Left cardiac atrium (tissue), 4 donors: ENCODE measurements around the gene TMOD1. TPM values are rescaled to one million over a fixed set of nuclear protein-coding genes. Genes with fewer than 3 reads are reported as not detected.

Experiments
- ATAC-seq, 2 donors: fragments of 200-7000 bp; cut with Tn5 transposase; one replicate each; pipeline ENCODE4 v1.9.1; 2020; ENCODE audit warnings: mild to moderate bottlenecking in 2 of 2, moderate library complexity in 2 of 2
- DNase-seq: peaks from one replicate; pipeline ENCODE4 v3.0.0-alpha.2; 2020
- intact Hi-C, 2 donors: fragments of 100-400 bp; cut with DNase I; formaldehyde crosslinking; loops; one replicate each; pipeline versions ENCODE4 v1.14.1 to v1.15.1; 2022 to 2023
- total RNA-seq, 2 donors: library from RNA; stranded (reverse); fragmentation: NEBNext Ultra II Directional; extraction: Animal tissue kit (Norgen Biotek cat#: 25700); gene quantifications; one replicate each; pipeline ENCODE4 v1.2.1, GENCODE V29; 2021
- donor health status: DM: no; HTN: yes; CAD: no.
- donor health status: DM: no; HTN: yes; CAD: no; lungs with severe emphysema.
- donor health status: DM: yes; HTN: yes; CAD: no.
- donor health status: Dilated cardiomyopathy.

Gene TMOD1
- total RNA-seq, 2 donors from 2014 or later = 142 to 149 TPM

- intact Hi-C loops = loop anchor here in 1 of 2 donors (5.0 kb wide), 2 partner anchors 40 to 55 kb away; partner anchors contain the start of gene TMOD1
- ATAC-seq (peak; percentile 54 to 62), DNase-seq (peak; percentile 71)
Measured at GRCh38 chr9:97556721-97557605, 55.5 kb downstream of the TMOD1 start.

- ATAC-seq (peak; percentile 83 to 88), DNase-seq (peak; percentile 87)
- intact Hi-C loops = loop anchor here in 1 of 2 donors (5.0 kb wide), 2 partner anchors 40 to 55 kb away; partner anchors contain the start of gene TMOD1
Measured at GRCh38 chr9:97557606-97558095, 56.2 kb downstream of the TMOD1 start.

- DNase-seq (no peak), ATAC-seq (no peak)
- intact Hi-C loops = loop anchor here in 1 of 2 donors (5.0 kb wide), 2 partner anchors 39 to 56 kb away; partner anchors contain the start of gene TMOD1
Measured at GRCh38 chr9:97558701-97559101, 57.2 kb downstream of the TMOD1 start.

DNA sequence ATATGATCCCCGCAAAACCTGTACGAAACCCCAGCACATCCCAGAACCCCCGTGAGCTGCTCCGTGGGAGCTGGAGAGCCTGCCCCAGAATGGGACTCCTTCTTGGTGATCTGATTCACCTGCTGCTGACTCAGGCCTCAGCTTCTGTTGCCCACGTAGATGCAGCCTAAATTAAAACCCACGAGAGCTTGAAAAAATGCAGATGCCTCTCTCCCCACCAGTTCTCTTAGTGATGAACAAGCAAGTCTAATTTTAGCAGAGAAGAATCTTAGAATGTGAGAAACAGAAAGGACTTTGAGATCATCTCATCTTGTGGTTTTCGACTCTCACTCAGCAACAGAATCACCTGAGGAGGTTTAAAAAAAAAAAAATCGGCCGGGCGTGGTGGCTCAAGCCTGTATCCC, 57.6 kb downstream of the TMOD1 start:
- intact Hi-C loops = loop anchor here in 1 of 2 donors (5.0 kb wide), 2 partner anchors 38 to 57 kb away; partner anchors contain the start of gene TMOD1
- DNase-seq (no peak), ATAC-seq (peak in 1 of 2 donors; percentile 2)

DNA sequence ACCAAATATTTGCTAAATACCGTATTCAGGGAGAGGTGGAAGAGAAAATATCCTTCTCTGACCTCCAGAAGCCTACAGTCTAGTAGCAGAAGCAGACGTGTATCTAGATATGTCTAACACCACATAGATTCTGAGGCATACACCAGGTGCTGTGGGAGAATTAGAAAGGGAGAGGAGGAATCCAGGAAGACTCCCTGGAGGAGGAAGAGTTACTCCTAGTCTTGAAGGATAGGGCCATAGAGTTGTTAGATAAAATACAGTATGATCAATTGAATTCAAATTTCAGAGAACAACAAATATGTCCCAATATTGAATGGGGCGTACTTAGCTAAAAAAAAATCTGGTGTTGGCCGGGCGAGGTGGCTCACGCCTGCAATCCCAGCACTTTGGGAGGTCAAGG, 58.7 kb downstream of the TMOD1 start:
- DNase-seq (no peak), ATAC-seq (no peak)
- intact Hi-C loops = no loop called here

- no peak for DNase-seq
- no peak for ATAC-seq
- intact Hi-C loops = no loop called here
Measured at GRCh38 chr9:97560851-97561250, 59.4 kb downstream of the TMOD1 start.

- DNase-seq (no peak), ATAC-seq (no peak)
- intact Hi-C loops = no loop called here
Measured at GRCh38 chr9:97561501-97561900, 60.0 kb downstream of the TMOD1 start.

- intact Hi-C loops = no loop called here
- no peak for ATAC-seq
- DNase-seq = no peak
Measured at GRCh38 chr9:97562542-97562941, 61.1 kb downstream of the TMOD1 start.

DNA sequence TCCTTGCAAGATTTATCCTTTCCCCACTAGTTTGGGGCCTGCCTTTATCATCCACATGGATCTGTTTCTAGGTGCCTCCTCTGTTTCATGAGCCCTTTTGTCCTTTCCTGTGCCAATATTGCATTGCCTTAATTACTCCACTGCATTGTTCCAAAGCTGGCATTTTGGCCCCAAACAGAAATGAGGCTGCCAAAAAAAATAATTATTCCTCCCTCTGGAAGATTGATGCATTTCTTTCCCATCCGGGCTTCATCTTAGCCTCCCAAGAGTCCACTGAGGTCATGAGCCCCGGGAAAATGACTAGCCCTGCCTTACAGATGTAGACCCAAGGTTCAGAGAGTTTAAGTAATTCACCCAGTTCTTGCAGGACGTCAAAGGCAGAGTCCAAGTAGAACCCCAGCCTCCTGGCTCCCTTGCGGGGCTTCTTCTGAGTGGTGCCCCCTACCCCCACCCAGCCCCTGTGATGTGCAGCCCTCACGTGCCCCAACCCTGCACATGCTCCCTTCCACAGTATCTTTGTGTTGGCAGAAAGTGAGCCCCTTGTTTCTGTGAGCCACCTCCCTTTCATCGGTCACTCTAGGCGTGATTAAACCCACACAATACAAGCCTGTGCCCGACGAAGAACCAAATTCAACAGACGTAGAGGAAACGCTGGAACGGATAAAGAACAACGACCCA, 62.1 kb downstream of the TMOD1 start:
- DNase-seq (no peak), ATAC-seq (peak; percentile 22 to 44)
- intact Hi-C loops = no loop called here

DNA sequence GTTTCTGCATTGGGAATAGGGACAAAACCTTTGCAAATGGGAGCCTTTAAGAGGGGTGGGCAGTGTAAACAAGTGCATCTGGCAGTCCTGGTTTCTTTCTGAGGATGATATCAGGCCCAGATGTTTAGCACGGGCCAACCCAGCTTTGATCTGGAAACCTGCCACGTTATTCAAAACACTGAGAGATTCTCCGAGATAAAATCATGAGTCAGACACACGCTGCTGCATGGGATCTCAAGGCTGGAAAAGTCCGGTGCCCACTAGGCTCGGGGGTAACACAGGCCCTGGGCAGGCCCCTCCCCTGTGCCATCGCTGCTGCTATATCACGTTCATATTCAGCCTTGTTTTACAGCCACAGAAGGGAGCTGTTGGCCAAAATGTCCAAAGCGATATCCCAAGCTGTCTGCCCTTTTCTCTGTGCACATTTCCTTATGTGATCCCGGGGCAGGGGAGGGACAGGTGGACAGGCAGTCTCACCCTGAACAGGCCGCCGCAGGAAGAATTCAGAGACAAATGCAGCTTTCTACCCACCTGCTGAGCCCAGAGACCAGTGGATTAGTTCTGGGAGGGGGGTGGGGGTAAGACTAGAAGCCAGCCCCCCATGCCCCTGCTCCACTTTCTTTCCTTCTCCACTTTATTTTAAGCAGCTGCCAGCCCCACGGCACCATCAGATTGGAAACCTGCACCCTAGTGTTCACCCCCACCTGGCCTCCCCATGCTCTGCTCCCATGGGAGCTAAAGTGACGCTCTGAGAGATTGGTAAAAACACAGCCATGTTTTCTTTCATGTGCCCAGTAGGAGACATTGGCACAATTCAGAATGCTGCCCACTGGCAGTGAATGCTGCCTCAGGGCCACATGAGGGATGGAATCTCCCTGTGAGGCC, 63.1 kb downstream of the TMOD1 start:
- DNase-seq (peak; percentile 52), ATAC-seq (peak; percentile 69 to 70)
- intact Hi-C loops = no loop called here

DNA sequence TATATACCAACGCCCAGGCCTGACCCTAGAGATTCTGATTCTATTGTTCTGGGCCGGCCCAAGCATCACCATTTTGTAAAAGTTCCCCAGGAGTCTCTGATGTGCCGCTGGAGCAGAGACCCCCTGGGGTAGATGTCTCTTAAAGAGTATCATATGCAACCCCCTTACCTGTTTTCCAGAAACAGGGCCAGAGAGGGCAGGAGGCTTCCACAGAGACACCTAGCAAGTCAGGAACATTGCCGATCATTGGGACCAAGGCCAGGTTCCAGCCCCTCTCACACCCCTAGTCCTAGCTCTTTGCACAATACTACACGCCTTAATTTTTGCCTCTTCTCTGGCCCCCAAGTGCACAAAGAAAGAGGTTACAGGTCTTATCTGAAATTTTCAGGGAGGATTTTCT, 63.8 kb downstream of the TMOD1 start:
- ATAC-seq (no peak), DNase-seq (no peak)
- intact Hi-C loops = no loop called here

DNA sequence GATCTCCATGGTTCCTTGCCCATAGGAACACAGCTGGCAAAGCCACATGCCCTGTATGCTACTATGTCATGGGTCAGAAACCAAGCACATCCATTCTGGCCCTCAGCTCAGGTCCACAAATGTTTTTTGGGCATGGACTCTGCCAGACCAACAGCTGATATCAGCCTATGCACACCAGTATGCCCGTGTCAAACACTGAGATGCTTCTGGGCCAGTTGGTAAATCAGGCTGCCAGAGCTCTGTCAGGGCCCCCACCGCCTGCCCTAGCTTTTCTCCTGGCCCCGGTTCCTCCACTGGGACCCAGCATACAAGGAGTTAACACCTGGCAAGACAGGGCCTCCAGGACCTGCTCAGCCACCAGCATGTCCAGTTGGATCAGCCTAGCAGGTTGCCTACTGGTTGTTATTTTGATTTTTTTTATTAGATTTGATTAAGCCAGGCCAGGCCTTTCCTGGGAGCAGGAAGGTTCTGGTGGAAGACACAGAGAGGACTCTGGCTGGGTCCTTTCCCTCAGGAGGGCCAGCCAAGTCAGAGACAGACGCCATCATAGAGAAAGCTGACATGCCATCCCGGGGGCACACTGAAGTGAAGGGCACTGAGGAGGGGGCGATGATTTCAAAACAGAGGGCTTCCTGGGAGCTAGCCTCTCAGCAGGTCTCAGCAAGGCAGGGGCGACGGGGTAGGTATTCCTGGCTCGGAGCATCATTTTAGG, 65.9 kb downstream of the TMOD1 start:
- intact Hi-C loops = no loop called here
- no peak for DNase-seq
- no peak for ATAC-seq

DNA sequence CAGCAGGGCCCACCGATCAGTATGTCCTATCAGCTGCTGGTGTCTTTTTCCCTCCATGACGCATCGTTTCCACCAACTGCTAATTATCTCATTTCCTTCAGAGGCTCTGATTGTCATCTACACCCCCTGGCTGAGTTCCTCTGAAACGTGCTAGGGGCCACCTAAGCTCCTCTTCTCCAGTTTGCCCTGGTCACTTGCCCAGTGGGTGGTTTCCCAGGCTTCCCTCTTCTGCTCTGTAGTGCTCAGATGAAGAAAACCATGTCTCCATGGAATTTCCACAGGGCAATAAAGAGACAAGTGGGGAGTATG, 66.4 kb downstream of the TMOD1 start:
- intact Hi-C loops = no loop called here
- no peak for ATAC-seq
- no peak for DNase-seq

GRCh38 chr9:97568461-97569275, 67.2 kb downstream of the TMOD1 start:
- DNase-seq (no peak), ATAC-seq (no peak)
- intact Hi-C loops = no loop called here

DNA sequence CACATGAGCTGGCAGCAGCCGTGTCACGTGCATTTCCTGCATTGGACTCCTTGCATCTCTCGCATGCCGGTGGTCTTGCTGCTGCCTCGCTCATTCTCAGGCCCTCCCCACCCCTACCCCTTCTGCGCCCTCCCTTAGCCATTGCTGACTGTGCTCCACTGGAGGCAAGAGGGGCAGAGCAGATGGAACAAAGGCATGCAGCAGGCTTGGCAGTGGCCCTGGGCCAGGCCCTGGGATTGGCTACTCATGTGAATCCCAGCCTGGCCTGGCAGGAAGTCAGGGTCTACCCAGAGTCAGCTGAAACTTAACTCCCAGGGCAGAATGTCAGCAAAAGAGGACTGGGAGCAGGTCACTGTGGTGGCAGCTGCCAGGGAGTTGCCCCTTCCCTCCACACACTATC, 69.4 kb downstream of the TMOD1 start:
- intact Hi-C loops = no loop called here
- peak; percentile 73 for DNase-seq
- peak; percentile 84 to 91 for ATAC-seq

- peak; percentile 7 to 9 for ATAC-seq
- intact Hi-C loops = loop anchor here in 1 of 2 donors (2.0 kb wide), 1 partner anchor 23 kb away; no protein-coding TSS in a partner anchor
- DNase-seq = no peak
Measured at GRCh38 chr9:97571664-97572063, 70.2 kb downstream of the TMOD1 start.

DNA sequence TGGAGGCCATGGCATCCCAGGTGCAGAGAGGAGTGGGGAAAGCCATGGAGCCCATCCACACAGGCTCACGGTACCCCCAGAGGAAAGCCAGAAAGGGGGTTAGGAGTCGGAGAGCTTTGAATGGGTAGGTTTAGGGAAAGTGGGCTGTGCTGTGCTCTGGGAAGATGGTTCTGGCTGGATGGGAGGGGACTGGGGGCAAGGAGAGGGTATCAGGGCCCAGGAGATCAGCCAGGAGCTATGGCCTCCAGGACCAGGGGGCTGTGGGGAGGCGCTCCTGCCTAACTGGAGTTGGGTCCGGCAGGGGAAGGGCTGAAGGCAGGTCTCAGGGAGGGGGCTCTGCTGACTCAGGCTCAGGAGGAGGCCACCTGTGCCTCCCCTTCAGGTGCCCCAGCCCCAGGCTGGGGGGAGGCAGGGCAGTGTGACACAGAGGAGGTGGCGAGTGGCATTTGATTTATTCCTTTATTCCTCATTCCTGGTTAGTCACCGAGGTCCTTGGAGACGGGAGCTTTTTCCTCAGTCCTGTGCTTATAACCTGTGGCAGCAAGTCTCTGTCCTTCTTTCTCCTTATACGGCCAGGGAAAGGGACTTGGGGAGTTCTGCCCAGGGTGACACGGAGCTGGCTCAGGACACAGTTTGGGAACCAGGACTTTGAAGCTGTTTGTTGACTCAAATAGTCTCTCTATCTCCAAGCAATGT, 70.9 kb downstream of the TMOD1 start:
- ATAC-seq = no peak
- intact Hi-C loops = loop anchor here in 1 of 2 donors (2.0 kb wide), 1 partner anchor 22 kb away; no protein-coding TSS in a partner anchor
- DNase-seq = no peak
